Lower leg skin (tissue), 4 donors: Measurements from ENCODE around the gene SMIM8. TPM values are rescaled to one million over a fixed set of nuclear protein-coding genes. Genes with fewer than 3 reads are reported as not detected.

ENCODE experiments used
- DNase-seq, 2 donors: peaks; one replicate each; pipeline ENCODE4 v3.0.0-alpha.2; 2019; ENCODE audit warnings: low spot score in 2 of 2
- H3K4me3 ChIP-seq: fragments of 200-600 bp; sonication (generic); 2 replicates; pipeline ENCODE4 v1.5.1; 2017; ENCODE audit warnings: mild to moderate bottlenecking, low read depth; ENCODE audit not compliant: poor library complexity, severe bottlenecking
- POLR2A ChIP-seq, 2 donors: fragments of 450-650 bp; IDR thresholded peaks; one replicate each; pipeline ENCODE4 v1.6.1; 2016 to 2017; ENCODE audit warnings: antibody characterized with exemption in 2 of 2, mild to moderate bottlenecking in 1 of 2, moderate library complexity in 1 of 2
- WGBS, 2 donors: methylation state at CpG; one replicate each; pipeline ENCODE4 v1.1.5; 2018; 5-methylcytosine and 5-hydroxymethylcytosine counted together
- intact Hi-C: fragments of 100-400 bp; cut with DNase I; formaldehyde crosslinking; loops from one replicate; pipeline ENCODE4 v1.15.0; 2023; ENCODE audit warnings: low total_unique reads
- total RNA-seq, 4 donors: library from RNA; depleted of rRNA; stranded (reverse); fragments of >200 nt; gene quantifications; one replicate each; pipeline ENCODE4 v1.1.0, GENCODE V29; 2016
- TF ChIP-seq, protein P1 (sequence below), 3 donors: fragments of 450-650 bp; IDR thresholded peaks; one replicate each; pipeline ENCODE4 v1.5.1; 2016; ENCODE audit warnings: antibody characterized with exemption in 3 of 3, mild to moderate bottlenecking in 3 of 3, moderate library complexity in 2 of 3

Gene SMIM8
- total RNA-seq, 4 donors from 2014 or later = 3.1 to 6.2 (median 4.5) TPM

DNA sequence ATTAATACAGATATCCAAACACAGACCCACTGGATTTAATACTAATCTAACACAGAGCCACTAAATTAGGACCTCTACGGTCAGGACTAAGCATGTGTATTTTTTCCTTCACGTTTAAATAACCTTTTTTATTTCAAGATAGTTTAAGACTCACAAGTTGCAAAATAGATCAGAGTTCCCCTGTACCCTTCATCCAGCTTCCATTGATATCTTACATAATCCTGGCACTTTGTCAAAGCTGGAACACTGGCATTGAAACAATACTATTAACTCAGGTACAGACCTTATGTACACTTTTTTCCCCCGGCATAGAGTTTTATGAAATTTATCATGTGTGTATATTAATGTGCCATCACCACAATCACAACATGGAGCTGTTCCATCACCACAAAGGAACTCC, 24.3 kb downstream of the SMIM8 start:
- intact Hi-C loops = no loop called here
- DNase-seq = no peak
- no peak for TF ChIP-seq POLR2A (IDR thresholded peaks at IDR 0.05)
- TF ChIP-seq, protein P1, sequence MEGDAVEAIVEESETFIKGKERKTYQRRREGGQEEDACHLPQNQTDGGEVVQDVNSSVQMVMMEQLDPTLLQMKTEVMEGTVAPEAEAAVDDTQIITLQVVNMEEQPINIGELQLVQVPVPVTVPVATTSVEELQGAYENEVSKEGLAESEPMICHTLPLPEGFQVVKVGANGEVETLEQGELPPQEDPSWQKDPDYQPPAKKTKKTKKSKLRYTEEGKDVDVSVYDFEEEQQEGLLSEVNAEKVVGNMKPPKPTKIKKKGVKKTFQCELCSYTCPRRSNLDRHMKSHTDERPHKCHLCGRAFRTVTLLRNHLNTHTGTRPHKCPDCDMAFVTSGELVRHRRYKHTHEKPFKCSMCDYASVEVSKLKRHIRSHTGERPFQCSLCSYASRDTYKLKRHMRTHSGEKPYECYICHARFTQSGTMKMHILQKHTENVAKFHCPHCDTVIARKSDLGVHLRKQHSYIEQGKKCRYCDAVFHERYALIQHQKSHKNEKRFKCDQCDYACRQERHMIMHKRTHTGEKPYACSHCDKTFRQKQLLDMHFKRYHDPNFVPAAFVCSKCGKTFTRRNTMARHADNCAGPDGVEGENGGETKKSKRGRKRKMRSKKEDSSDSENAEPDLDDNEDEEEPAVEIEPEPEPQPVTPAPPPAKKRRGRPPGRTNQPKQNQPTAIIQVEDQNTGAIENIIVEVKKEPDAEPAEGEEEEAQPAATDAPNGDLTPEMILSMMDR (IDR thresholded peaks at IDR 0.05) = no peak
- WGBS, 2 donors = 88 to 91% methylated on average over 3 of the region's 3 CpGs
- no peak overlapping the region for H3K4me3 ChIP-seq

DNA sequence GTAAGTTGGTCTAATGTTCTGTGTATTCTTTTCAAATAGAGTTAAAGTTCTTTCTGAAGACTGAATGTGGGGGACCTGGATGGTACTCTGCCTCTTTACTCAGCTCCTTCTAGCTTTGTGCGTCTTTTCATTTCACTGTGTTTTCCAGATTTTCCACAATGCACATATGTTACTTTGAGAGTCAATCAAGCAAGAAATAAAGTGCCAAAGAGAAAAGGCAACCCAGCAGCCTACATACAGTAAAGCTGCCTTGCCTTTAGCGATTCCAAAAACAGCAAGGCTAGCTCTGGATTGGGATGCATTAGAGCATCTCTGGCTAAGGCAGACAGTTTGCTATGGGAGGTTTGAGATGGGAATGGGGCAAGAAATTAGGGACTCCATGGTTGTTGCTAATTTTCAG, 27.5 kb downstream of the SMIM8 start:
- TF ChIP-seq, protein P1 (IDR thresholded peaks at IDR 0.05) = no peak
- TF ChIP-seq POLR2A (IDR thresholded peaks at IDR 0.05) = no peak
- intact Hi-C loops = no loop called here
- no peak overlapping the region for H3K4me3 ChIP-seq
- DNase-seq = no peak
- 97% methylated on average over 2 of the region's 2 CpGs for WGBS, 2 donors

DNA sequence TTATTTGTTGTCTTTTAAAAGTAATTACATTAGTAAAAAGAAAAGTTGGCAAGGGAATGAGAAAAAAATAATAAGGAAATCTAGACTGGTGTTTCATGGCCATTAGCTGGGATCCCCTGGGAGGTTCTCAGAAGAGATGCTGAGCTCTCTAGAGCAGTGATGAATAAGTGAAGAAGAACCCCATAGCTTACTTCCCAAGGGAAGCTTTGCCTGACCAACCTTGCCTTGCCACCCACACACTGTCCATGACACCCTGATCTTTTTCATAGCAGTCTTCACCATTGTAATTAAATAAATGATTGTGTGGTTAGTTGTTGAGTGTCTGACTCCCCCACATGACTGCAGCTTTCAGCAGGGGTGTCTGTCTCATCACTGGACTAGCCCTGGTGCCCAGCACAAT, 28.1 kb downstream of the SMIM8 start:
- DNase-seq = no peak
- no peak overlapping the region for H3K4me3 ChIP-seq
- TF ChIP-seq POLR2A (IDR thresholded peaks at IDR 0.05) = no peak
- TF ChIP-seq, protein P1 (IDR thresholded peaks at IDR 0.05) = no peak
- intact Hi-C loops = no loop called here

DNA sequence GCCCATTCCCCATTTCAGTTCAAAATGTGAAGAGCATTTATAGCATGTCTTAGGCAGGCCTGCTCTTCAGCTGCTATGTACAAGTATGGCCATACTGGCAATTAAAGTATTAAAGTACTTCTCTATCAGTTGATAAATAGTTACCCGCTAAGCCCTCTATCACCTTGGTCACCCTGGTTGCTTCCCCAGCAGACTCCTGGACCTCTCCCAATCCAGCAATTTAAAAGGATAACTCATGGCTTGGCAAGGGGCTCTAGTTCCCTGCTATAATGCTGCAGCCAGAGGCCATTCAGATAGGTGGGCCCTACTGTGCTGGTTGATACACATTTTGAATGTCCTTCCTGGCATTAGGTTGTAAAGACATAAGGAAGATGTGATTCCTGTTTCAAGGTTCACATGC, 29.2 kb downstream of the SMIM8 start:
- no peak overlapping the region for H3K4me3 ChIP-seq
- intact Hi-C loops = no loop called here
- no peak for DNase-seq
- TF ChIP-seq, protein P1 (IDR thresholded peaks at IDR 0.05) = no peak
- TF ChIP-seq POLR2A (IDR thresholded peaks at IDR 0.05) = no peak
- WGBS, 2 donors = 100% methylated on average over 1 of the region's 1 CpG

DNA sequence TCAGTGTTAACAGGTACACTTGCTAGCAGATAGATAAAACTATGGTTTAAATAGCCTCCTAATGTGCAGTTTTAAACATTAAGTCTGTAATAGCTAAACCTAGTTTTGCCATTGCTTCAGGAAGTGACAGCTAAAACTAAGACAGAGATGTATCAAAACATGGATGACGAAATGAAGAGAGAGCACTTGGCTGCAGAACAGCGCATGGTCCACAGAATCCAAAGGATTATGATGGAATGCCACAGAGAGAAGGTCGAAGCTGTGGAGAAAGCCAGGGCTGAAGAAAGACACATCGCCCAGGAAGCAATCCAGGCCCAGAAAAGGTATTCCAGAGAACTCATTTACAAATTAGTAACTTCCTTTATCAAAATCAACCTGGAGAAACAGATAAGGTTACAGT, 33.8 kb downstream of the SMIM8 start:
- no peak overlapping the region for H3K4me3 ChIP-seq
- TF ChIP-seq POLR2A (IDR thresholded peaks at IDR 0.05) = no peak
- TF ChIP-seq, protein P1 (IDR thresholded peaks at IDR 0.05) = no peak
- WGBS, 2 donors = 92 to 96% methylated on average over 4 of the region's 4 CpGs
- intact Hi-C loops = no loop called here
- no peak for DNase-seq

DNA sequence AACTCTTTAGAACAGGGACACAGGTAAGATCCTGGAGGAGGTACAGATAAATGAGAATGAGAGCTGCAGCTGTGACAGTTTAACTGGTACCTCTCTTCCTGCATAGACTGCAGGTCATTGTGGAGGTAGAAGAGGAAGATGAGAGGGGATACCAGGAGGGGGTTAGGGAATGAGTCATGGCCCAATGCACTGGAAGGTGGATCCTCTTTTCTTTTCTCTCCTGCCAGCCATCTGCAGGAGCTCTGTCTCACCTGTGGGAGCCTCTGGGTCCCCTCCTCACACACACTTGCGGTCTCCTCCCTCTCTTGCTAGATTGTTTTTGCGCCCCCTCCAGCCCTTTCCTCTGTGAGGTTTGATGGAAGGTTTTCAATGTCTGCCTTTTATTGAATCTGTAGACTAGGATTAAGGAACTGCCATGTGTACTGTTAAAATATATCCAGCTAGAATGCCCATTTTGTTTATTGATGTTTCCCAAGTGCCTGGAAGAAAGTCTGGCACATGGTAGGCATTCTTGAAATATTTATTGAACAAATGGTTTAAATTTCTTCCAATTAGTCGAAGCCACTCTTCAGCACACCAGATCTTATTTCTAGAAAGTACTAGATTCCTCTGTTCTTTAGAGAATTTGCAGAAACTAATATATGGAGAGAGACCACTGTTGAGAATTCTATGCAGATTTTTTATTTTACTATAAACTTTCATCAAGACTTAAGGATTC, 35.2 kb downstream of the SMIM8 start:
- WGBS, 2 donors = 84 to 86% methylated on average over 3 of the region's 3 CpGs
- no peak for DNase-seq
- TF ChIP-seq, protein P1 (IDR thresholded peaks at IDR 0.05) = no peak
- no peak for TF ChIP-seq POLR2A (IDR thresholded peaks at IDR 0.05)
- intact Hi-C loops = no loop called here
- H3K4me3 ChIP-seq = no peak overlapping the region
